ENCODE data around the gene PERCC1.
"Not testable (repeated sequence)": the region's sequence is repeated elsewhere in the genome, so short reads cannot be mapped to it uniquely, and the experiment has no call there.

PERCC1 gene

DNA sequence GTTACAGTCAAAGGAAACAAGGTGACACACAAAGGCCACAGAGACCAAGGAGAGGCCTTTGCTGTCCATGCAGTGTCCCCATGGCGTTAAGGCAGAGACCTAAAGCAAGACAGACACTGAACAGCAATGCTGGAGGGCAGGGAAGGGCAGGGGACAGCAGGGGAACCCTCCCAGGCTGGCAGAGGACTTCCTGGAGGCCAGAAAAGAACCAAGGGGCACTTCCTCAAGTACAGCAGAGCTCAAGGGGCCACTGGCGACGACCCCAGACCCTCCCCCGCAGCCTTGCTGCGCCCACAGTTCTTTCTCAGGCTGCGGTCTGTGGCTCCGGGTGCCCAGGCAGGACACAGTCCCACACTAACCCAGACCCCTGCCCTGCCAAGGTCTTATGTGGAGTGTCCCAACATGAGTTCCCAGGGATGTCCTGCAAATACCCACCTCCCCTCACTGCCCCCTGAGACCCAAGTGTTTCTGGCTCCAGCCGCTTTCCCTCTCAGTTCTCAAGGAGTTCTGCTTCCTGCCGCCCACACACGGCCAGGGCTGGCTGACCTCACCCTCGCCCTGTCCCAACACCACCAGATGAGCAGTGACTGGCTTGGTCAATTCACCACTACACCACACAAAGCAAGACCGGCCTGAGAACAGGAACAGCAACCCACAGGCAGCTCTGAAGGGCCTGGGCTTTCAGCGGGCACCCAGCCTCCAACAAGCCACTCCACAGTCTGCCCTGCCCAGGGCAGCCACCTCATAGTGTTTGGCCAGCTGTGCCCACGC, 39.8 kb downstream of the PERCC1 start:
- DNase-seq, result no peak

GRCh38 chr16:1471569-1472194, 40.8 kb downstream of the PERCC1 start:
- no peak for DNase-seq

DNA sequence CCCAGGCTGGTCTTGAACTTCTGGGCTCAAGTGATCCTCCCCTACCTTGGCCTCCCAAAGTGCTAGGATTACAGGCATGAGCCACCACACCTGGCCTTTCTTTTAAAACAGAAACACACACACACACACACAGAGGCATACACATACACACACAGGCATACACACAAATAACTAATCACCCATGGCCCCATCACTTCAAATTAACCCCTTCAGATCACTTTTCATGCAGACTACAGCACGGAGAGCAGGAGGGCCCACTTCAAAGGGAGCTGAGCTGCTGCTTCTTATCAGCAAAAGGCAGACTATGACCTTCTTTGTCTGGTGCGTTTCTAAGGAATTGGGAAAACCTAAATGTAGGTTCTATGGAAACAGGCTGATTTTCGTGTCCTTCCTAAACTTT, 42.1 kb downstream of the PERCC1 start:
- no peak for DNase-seq

GRCh38 chr16:1474082-1474795, 43.4 kb downstream of the PERCC1 start:
- no peak for DNase-seq

DNA sequence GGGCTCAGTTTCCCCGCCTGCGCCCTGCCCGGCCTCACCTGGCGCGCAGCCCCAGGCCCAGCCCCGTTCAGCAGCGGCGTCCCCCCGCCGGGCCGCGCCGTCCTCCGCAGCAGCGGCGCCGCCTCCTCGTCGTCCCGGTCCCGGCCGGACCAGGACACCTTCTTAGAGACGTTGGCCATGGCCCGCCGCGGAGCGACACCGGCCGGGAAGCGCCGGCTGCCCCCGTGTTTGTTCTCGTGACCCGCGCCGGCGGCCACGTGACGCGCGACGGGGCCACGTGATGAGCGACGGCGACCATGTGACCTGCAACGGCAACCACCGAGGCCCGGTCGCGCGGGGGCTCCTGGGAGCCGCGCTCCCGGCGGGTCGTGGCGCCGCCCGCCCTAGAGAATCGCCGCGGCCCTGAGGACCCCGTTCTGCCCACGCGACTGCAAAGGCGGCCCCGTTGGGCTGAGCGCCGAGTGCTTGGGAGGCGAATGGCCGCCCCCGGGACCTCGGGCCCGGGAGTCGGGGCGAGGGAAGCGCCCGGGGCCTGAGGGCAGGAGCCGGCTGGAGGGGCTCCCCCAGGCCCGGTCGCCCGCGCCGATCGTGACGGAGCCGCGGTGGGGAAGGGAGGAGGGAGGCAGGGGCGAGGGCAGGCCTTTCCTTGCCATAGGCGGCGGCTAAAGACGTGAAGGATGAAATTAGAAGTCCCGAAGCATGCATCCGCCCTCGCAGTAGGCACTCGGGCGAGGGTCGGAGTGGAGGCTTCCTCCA, 44.1 kb downstream of the PERCC1 start, which contains the start of gene CLCN7:
TSS of gene CLCN7 (minus strand) at position 233 of the 756 bp plus-strand sequence. CDS start at position 179, 54 bp downstream.
- DNase-seq, result peak; percentile 67

GRCh38 chr16:1475552-1476114, 44.8 kb downstream of the PERCC1 start:
- DNase-seq, result no peak

GRCh38 chr16:1477033-1477432, 46.2 kb downstream of the PERCC1 start:
- no peak for DNase-seq

DNA sequence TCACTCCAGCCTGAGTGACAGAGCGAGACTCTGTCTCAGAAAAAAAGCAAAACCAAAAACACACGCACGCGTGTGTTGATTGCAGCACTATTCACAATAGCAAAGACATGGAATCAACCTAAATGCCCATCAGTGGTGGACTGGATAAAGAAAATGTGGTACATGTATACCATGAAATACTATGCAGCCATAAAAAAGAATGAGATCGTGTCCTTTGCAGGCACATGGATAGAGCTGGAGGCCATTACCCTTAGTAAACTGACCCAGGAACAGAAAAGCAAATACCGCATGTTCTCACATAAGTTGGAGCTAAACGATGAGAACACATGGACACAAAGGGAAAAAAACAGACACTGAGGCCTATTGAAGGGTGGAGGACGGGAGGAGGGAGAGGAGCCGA, 48.1 kb downstream of the PERCC1 start:
- not testable (repeated sequence) for DNase-seq

DNA sequence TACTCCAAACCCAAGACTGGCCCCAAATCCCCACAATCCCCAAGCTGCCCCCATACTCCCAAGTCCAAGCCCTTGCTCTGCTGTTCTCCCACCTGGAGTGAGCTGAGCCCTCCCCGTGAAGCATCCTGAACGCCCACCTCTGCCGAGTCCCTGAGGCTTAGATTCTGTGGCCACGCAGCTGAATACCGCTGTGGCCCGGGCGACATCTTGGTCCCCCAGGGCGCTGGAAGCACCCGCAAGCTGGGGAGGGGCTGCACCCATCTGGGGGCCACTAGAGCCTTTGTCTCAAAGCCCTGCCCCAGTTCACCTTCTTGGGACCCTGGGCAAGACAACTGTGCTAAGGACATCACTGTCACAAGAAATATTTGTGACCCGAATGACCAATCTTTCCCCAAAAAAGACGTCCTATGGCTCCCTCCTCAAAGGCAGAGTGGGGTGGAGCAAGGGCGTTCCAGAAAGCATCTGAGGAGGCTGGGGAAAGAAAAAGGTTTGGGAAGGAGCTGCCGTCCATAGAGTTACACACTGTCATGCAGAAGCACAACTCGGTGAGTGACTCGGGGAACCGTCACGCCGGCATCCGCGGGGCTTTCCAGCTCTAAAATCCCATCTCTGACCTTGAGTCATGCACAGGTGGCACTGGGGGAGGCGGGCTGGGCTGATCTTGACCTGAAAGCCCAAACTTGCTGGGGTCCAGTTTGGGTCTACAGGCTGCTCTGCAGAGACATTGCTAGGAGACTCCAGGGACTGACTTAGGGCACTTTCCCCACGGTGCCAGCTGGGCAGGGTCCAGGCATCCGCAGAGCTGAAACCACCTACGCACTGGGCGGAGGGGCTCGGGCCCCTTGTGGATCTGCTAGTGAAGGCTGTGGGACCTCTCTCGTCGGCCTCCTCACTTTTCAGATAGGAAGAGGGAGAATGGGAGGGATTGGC, 51.3 kb downstream of the PERCC1 start:
- no peak for DNase-seq

All from NCI-H2227 treated with DMSO at 0.1 percent for 48 hours (cell line).